ENCODE measurements around the gene ZNF536. TPM values are rescaled to one million over a fixed set of nuclear protein-coding genes. Genes with fewer than 3 reads are reported as not detected.

ZNF536 gene
- total and polyA plus RNA-seq, 10 of the 15 experiments (the other 5 are each of a cell fraction or from before 2014, with no cell fraction given): not detected

- FAIRE-seq: no peak
- H3K36me3 ChIP-seq (ENCODE audit: control insufficient read depth in 2 of 2, insufficient read depth in 2 of 2, low read length in 1 of 2): no peaks in the 10 kb centered on the region
- SMC1A ChIA-PET (ENCODE audit: uncharacterized antibody, unreplicated experiment): no interaction called here
Observed at GRCh38 chr19:30455881-30456280, 83.7 kb downstream of the ZNF536 start.

More at GRCh38 chr19:30455881-30456280, 83.7 kb downstream of the ZNF536 start:
- Histone ChIP-seq H2AFZ (ENCODE audit: control insufficient read depth, low read depth, low read length) (no peak overlapping the region), H3K4me1 (ENCODE audit: control insufficient read depth, insufficient read depth, low read length) (no peaks in the 10 kb centered on the region), H4K20me1 (ENCODE audit: control insufficient read depth, insufficient read depth) (no peaks in the 10 kb centered on the region), H3K4me2 (ENCODE audit: control insufficient read depth, insufficient read depth) (no peak overlapping the region), H3K27me3 (replicated peaks in 1 of 2; ENCODE audit: control insufficient read depth in 2 of 2, insufficient read depth in 2 of 2, low read length in 1 of 2) (no peaks in the 10 kb centered on the region), H3K9me3 (replicated peaks; ENCODE audit: control insufficient read depth, insufficient read depth, low read length) (no peaks in the 10 kb centered on the region; the same call in 2 of the 3 replicates), H3K4me3 (no peak overlapping the region), H3K79me2 (ENCODE audit: control insufficient read depth, insufficient read depth, low read length) (no peaks in the 10 kb centered on the region), H3K9ac (ENCODE audit: control insufficient read depth, insufficient read depth, low read length) (no peak overlapping the region), H3K27ac (ENCODE audit: control insufficient read depth, insufficient read depth) (no peak overlapping the region)
- no peak for ATAC-seq
- CTCF ChIA-PET: interaction anchor here (0.6 kb wide), 1 partner anchor 928 kb away, joined by 3 read pairs; no protein-coding TSS in a partner anchor
- RAD21 ChIA-PET (ENCODE audit: unreplicated experiment): no interaction called here
- BruUV-seq (replicated peaks): no TSS peak
- in situ Hi-C loops (cut with MboI): no loop called here
- WGBS (ENCODE audit: insufficient coverage, insufficient replicate concordance, low lambda C conversion rate, missing lambda C conversion rate): 24% methylated on average over 1 of the region's 1 CpG
- TF ChIP-seq SIX5 (IDR thresholded peaks at IDR 0.05; ENCODE audit: low read depth, low read length, severe bottlenecking) (no peak), BCLAF1 (IDR thresholded peaks at IDR 0.05) (no peak), SMARCA5 (IDR thresholded peaks at IDR 0.05) (no peak), RELA (IDR thresholded peaks at IDR 0.05; ENCODE audit: borderline replicate concordance, partially characterized antibody) (no peak), NFIC (IDR thresholded peaks at IDR 0.05; ENCODE audit: low read depth, low read length) (no peak), E2F4 (IDR thresholded peaks at IDR 0.05; ENCODE audit: low read depth, low read length) (no peak), WRNIP1 (IDR thresholded peaks at IDR 0.05; ENCODE audit: borderline replicate concordance, low read depth, low read length) (no peak), PKNOX1 (IDR thresholded peaks at IDR 0.05) (no peak), MYC (IDR thresholded peaks at IDR 0.05; ENCODE audit: insufficient read depth, insufficient read length, insufficient replicate concordance, low read length, severe bottlenecking) (no peak), POLR2AphosphoS5 (IDR thresholded peaks at IDR 0.05; ENCODE audit: low read length) (no peak), ZNF217 (IDR thresholded peaks at IDR 0.05) (no peak), ASH2L (IDR thresholded peaks at IDR 0.05; ENCODE audit: borderline replicate concordance, low read depth) (no peak), YY1 (IDR thresholded peaks at IDR 0.05; ENCODE audit: low read depth, low read length) (no peak), ZNF24 (IDR thresholded peaks at IDR 0.05) (no peak), SREBF2 (IDR thresholded peaks at IDR 0.05; ENCODE audit: low read length) (no peak), ATF7 (IDR thresholded peaks at IDR 0.05; ENCODE audit: low read depth) (no peak), CREM (IDR thresholded peaks at IDR 0.05; ENCODE audit: low read depth) (no peak), ATF2 (IDR thresholded peaks at IDR 0.05; ENCODE audit: low read length) (no peak), IRF3 (IDR thresholded peaks at IDR 0.05) (no peak)
- intact Hi-C loops (cut with micrococcal nuclease; ENCODE audit: unreplicated experiment): no loop called here
- DNase-seq (ENCODE audit: low read depth, low spot score): no peak
- POLR2A ChIA-PET: no interaction called here
